Islet precursor cell (in vitro differentiated cells): ENCODE measurements around the gene NTSR1.

Source experiments
- DNase-seq: peaks from one replicate; pipeline ENCODE4 v3.0.0-alpha.2; 2018

The NTSR1 gene

DNA sequence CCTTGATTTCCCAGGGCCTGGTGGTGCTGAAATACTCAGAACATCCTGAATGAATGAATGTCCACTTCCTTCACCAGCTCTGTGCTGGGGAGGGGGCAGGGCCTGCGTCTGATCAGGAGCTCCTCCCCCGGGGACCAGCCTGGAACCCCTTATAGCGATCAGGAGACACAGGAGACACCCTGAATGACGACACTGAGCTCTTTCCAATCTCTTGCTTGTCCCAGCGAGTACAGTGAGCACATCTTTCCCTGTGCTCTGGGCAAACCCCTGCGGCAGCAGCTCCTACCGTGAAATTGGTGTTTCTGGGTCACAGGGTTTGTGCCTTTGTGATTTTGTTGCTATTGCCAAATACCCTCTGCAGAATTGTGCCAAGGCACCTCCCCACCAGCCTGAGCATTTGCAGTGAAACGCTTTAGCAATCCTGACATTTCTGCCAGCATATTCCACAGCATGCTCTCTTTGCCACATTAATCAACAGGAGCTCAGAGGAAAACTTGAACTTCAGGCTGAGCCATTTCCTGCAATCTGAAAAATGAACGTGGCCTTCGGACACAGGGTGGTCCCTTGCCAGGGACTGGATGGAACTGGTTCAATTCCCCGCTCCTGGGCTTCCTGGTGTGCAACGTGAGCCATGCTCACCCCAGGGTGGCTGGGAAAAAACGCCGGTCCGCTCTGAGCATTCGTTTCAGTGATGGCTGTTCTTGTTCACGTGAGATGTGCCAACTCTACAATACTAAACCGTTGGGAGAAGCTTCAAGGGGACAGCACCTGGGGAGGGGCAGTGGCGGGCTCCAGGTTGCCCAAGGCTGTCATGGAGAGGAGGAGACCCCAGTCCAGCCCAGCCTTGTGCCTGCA, 64.6 kb downstream of the NTSR1 start:
- no peak for DNase-seq

DNA sequence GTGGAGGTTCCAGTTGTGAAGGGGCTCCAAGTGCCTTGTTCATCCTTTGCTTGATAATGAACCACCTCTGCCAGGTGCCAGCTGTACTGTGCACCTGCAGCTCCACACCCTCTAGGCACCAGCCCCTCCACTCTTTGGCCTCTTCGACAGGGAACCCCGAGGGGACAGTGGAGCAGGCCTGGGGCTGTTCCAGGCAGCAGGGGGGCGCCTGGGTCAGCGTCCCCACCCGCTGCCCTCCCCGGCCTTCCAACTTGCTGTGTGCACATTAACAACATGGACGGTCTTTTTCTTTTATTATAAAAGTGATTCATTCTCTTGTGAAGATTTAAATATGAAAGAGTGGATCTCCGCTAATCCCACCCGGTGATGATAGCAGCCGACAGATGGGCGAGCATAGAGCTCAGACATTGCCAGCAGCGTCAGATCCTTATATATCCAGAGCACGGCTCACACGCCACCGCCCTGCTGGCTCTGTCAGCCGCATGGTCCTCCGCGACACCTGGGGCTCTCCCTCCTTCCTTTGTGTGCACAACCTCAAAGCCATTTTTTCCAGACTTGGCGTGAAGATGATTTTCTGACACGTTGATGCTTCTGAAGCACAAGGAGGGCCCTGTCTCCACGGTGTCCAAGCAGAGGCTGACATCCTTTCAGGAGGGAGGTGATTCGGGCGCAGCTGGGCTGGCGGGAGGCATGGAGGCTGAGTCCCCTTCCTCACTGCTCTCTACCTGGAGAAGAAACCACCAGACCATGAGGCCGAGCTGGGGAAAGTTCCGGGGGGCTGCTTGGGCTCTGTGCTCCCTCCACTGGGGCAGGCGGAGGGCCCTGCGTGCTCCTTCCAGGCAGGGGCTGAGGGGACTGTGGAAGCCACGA, 65.4 kb downstream of the NTSR1 start:
- DNase-seq = no peak

DNA sequence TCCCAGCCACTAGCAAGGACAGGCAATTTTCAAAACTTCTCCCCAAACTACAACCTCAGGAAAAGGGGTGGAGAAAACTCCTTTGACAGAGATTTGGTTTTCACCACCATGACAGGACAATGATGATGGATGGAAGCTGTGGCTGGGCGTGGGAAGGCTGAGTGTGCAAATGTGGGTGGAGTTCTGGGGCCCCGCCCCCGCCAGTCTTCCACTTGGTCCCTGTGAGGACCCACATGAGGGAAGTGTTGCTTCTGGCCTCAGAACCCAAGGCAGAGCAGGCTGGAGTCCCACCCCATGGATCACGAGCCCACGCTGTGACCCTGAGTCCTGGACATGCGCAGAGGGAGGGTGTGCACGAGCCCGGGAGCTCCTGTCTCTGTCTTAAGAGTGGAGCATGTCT, 66.1 kb downstream of the NTSR1 start:
- DNase-seq = no peak

DNA sequence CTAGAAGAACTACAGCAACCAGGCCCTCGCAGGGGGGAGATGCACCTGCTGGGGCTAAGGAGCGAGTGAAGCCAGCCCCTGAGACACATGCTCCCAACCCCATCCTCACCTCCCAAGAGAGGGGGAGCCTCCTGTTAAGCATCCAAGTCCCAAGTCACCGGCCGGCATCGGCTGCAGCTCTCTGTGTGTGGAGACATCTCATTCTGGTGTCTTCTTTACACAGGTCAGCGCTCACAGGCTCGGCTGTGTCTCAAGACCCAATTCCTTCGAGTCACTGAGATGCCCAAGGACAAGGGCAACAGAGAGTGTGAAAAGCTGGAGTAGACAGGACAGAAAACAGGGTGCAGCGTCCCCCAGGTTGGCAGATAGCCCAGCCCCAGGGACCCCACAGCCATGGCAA, 66.6 kb downstream of the NTSR1 start:
- no peak for DNase-seq

DNA sequence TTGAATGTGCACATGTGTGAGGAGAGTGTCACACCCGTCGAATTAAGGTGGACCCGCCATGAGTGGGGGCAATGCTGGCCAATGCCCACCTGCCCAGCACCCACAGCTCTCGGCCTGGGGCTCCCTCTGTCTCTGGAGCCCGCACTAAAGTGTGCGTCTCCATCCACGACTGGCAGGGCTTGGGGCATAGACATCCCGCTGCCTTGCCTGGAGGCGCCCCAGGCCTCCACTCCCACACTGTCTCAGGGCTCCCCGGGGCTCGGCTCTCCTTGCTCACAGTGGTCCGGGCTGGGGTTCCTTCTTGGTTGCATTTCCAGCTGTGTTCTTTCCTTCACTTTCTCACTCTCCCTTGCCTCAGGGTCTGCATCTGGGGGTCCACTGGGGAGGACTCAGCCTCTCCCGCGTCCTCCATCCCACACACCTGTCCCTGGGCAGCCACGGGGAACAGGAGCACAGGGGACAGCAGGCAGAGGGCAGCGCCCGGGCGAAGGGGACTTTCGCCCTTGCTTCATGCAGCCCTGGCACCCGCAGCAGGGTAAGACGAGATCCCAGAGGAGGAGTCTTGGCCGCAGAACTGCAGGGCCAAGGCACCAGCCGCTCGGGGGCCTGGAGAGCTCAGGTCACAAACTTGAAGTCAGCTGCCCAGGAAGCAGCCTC, 67.5 kb downstream of the NTSR1 start:
- no peak for DNase-seq

DNA sequence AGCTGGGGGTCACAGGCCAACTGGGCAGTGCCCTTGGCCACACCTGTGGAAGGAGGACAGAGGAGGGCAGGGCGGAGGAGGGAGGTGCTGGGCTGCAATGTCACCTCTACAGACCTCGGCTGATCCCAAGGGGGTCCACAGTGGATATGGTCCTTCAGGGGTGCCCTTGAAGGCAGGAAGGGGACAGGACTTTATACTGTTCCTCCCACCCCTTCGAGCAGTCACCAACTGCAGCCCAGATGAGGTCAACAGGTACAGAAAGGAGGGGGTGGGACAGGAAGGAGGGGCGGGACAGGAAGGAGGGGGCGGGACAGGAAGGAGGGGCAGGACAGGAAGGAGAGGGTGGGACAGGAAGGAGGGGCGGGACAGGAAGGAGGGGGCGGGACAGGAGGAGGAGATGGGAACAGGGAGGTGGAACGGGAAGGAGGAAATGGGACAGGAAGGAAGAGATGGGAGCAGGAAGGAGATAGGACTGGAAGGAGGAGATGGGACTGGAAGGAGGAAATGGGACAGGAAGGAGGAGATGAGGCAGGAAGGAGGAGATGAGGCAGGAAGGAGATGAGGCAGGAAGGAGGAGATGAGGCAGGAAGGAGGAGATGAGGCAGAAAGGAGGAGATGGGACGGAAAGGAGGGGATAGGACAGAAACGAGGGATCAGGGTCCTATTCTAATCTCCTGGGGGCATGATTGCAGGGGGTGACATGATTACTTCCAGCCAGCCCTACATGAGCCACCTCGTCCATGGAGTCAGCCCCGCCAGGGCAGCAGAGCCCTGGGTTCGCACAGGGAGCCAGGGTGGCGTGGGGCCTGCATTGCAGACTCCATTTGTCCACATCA, 68.3 kb downstream of the NTSR1 start:
- DNase-seq = no peak

DNA sequence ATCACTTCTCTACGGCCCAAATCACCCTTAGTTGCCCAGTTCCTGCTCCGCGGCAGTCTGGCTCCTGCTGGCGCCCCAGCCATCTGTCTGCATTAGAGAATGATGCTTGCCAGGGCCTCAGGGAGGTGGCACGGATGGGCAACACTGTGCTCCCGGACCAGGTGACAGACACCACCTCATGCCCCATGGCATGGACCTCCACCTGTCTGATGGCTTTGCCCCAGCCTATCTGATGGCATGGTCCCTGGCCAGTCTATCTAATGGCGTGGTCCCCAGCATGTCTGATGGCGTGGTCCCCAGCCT, 68.8 kb downstream of the NTSR1 start:
- no peak for DNase-seq

DNA sequence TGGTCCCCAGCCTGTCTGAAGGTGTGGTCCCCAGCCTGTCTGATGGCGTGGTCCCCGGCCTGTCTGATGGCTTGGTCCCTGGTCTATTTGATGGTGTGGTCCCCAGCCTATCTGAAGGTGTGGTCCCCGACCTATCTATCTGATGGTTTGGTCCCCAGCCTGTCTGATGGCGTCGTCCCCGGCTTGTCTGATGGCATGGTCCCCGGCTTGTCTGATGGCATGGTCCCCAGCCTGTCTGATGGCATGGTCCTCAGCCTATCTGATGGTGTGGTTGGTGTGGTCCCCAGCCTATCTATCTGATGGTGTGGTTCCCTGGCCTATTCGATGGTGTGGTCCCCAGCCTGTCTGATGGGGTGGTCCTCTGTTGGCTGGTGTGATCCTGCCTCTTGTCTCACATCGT, 69.4 kb downstream of the NTSR1 start:
- DNase-seq = no peak

DNA sequence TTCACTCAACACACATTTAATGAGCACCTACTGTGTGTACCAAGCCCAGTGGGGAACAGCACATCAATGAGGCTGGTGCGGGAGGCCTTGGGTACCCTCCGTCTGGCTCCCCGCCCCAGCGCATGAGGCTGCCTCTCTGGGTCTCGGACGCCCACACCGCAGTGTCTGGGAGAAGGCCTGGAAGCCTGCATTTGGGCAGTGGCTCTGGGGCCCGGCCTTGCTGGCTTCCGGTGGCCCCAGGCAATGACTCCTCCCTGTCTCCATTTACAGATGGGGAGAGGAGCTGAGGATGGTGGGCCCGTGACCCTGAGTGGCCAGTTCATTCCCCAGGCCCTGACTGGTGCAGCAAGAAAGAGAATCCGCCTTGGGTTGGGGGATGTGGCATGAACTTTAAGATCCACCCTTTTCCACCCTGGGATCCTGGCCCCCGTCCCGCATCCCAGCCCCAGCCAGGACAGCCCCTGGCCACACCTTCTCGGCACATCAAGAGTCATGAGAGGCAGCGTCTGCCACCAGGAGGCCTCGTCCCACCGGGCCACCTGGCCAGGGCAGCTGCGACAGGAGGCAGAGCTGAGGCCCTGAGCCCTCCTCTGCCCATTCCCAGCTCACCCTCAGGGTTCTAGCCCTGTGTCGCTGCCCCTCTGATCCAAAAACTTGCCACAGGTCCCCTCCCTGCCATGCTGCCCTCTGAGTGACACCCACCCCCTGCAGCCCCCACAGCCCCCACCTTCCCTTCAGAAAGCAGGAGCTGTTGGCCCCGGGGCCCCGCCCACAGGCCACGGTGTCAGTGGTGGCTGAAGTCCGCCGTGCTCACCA, 70.2 kb downstream of the NTSR1 start:
- no peak for DNase-seq

DNA sequence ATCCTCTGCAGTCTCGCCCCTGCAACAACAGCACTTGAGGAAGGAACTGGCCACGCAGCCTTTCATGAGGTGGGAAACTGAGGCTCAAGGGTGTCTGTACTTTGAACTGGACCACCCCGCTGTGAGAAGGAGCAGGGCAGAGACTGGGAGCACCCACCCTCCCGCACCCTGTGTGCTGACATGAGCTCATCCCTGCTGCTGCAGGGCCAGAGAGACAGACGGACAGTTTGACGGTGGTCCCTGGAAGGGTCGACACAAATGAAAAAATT, 70.7 kb downstream of the NTSR1 start:
- DNase-seq = no peak

DNA sequence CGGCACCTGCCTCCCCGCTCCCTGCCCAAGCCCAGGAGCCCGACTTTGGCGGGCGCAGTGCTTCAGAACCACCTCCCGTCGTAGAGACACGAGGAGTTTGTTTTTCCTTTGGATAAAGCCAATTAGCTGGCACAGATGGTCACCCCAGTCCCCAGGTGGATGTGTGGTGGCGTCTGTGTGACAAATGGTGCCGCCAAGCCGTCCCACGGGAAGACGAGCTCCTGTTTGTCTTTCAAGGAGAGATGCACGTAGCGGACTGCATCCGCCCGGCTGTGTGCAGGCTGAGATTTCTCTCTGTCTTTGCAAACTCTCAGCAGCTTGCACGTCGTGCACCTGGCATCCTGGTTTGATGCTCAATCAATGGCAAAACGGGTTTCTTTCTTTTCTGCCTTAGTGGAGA, 71.6 kb downstream of the NTSR1 start:
- DNase-seq = no peak

DNA sequence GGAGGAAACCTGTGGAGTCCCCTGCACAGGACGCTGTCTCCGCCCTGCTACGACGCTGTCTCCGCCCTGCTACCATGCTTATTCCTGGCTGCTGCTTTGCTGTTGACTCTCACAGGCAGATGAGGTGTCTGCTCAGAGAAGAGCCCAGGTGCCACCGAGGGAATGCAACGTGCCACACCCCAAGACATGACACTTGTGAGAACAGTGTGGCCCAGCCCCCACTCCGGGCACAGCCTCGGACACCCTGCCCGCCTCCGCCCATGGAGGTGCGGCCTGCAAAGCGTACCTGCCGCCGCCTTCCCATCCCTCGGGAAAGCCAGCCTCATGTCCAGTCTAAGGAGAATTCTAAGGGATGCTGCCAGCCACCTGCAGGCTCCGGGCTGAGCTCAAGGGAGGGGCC, 72.1 kb downstream of the NTSR1 start:
- no peak for DNase-seq

DNA sequence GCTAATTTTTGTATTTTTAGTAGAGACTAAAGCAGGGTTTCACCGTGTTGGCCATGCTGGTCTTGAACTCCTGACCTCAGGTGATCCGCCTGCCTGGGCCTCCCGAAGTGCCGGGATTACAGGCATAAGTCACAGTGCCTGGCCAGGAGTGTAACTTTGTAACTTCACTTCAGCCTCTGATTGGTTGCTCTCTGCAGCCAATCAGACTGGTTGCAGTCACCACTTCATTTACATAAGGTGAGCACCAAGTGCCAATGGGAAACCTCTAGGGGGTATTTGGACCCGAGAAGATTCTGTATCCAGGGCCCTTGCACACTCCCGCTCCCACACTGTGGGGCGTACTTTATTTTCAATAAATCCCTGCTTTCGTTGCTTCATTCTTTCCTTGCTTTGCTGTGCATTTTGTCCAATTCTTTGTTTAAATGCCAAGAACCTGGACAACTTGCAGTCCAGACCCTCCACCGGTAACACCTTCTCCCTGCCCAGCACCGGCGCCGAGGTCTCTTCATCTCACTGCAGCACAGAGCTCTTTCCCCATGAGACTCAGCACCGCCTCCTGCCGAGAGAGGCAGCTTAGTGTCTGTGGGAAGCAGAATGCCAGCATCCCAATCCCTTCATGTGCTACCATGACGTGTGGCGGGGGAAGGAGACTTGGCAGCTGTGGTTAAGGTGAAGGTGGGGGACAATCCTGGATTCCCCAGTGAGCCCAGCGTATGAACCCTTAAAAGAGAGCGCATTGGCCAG, 73.7 kb downstream of the NTSR1 start:
- DNase-seq = no peak

DNA sequence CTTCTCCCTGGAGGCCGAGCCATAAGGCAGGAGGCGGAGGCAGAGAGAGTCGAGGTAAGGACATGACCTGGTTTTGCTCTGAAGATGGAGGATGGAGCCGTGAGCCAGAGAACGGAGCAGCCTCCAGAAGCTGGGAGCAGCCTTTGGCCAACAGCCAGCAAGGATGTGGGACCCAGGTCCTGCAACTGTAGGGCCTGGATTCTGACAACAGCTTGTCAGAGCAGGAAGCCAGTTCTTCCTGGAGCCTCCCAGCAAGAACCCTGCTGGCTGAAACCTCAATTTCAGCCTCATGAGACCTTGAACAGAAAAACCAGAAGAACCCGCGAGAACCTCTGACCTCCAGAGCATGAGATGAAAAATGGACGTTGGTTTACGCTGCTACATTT, 74.2 kb downstream of the NTSR1 start:
- no peak for DNase-seq

DNA sequence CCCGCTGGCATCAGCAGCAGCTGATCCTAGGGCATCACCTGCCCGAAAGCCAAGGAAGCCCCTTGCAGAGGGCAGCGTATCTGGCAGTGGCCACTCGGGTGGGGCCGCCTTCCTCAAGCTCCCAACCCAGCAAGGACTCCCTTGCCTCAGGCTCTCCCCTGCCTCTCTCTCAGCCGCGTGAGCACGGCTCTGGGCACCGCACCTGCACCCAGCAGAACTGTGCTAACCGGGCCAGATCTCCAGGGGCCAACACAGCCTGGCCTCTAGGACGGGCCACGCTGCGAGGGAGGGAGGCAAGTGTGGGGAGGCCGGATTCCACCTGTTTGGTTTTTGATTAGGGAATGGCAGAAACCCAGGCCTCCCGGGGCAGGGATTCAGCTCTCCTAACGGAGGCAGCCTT, 75.9 kb downstream of the NTSR1 start:
- no peak for DNase-seq

DNA sequence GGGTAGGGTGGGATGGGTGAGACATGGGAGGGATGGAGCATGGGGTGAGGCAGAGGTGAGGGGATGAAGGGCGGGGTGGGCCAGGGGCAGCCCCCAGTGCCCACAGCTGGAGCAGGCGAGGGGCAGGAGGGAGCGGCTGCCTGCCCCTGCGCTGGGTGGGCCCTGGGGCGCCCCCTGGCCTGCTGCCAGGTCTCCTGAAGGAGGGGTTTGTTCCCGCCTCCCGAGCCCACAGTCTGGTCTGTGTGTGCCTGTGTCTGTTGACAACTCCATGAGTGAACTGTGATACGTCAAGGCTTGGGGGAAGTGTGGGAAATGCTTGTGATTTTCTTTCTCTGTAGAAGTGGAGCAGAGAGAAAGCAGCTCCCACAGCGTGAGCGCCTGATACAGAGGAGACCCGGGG, 76.8 kb downstream of the NTSR1 start:
- DNase-seq = no peak

DNA sequence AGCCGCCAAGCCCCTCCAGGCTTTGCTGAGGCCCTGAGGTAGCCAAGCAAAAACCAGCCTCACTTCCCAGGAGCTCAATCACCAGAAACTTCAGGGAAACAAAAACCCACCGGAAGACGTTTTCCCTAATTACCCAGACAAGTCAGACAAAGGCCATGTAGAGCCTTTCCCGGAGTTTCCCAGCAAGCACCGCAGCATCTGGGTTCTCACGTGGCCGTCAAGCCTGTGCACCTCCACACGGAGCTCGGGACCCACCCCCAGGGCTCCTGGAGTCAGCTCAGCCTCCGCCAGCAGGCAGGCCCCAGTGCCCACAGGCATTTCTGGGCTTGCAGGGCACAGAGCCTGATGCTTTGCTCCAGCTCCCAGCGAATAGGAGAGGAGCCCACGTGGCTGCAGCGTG, 77.5 kb downstream of the NTSR1 start:
- no peak for DNase-seq

DNA sequence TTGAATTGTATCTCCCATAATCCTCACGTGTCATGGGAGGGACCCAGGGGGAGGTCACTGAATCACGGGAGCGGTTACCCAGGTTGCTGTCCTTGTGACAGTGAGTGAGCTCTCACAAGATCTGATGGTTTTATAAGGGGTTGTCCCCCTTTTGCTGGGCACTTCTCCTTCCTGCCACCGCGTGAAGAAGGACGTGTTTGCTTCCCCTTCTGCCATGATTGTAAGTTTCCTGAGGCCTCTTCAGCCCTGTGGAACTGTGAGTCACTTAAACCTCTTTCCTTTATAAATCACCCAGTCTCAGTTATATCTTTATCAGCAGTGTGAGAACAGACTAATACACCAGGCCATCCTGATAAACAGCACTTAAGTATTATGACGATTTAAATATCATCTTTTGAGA, 78.7 kb downstream of the NTSR1 start:
- no peak for DNase-seq

DNA sequence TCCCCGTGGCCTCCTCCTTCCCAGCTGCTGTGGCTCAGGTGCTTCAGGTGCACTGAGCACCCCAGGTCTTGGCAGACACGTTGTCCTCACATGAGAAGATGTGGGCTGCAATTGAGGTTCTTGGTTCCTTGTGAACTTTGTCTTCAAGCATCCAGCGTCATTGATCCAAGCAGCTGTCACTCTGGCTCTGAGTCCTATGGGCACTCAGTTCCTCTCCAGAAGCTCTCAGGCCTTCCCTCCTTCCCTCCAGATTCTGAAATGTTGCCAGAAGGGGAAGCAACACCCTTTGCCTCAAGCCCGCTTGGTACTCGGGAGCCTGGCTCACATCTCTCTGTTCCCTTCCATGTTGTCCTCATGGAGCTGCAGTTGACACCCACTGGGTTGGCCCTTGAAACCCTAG, 79.2 kb downstream of the NTSR1 start:
- no peak for DNase-seq

DNA sequence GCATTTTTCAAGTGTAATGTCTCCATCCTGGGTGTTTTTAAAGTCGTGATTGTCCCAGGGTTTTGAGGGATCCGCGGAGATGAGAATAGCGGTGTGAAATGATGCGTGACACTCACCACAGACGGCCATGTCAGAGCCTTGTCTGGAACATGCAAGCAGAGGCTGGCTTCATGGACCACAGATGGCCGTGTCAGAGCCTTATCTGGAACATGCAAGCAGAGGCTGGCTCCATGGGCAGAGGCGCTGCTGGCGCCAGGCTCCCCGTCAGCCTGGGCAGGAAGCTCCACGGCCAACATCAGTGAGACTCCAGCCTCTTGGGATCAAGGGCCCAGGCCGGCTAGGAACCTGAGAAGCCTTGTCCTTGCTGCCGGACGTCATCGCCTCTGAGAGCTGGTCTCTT, 80.0 kb downstream of the NTSR1 start:
- no peak for DNase-seq

DNA sequence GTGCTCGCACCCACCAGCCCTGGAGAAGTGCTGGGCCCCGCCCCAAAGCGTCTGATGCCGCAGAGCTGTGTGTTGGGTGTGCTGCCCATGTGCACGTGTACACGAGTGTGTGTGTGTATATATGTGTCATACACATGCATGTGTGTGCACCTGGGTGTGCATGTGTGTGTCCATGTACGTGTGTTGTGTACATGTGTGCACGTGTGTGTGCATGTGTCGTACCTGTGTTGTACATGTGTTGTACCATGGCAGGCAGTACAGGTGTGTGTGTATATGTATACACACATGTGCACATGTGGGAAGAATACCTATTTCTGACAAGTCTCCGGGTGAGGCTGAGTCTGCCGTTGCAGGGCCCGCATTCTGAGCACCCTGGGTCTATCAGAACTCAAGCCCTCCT, 81.4 kb downstream of the NTSR1 start:
- no peak for DNase-seq
